Measurements from ENCODE around the gene OSBPL1A.

OSBPL1A gene

GRCh38 chr18:24114924-24115549 lies 282.6 kb downstream of the OSBPL1A start:
- DNase-seq = no peak

GRCh38 chr18:24112874-24113615 lies 284.6 kb downstream of the OSBPL1A start:
- no peak for DNase-seq

GRCh38 chr18:24112464-24112863 lies 285.2 kb downstream of the OSBPL1A start:
- DNase-seq = no peak

Measured in OCI-M1 (cell line).